ENCODE measurements around the gene RSU1.

DNA sequence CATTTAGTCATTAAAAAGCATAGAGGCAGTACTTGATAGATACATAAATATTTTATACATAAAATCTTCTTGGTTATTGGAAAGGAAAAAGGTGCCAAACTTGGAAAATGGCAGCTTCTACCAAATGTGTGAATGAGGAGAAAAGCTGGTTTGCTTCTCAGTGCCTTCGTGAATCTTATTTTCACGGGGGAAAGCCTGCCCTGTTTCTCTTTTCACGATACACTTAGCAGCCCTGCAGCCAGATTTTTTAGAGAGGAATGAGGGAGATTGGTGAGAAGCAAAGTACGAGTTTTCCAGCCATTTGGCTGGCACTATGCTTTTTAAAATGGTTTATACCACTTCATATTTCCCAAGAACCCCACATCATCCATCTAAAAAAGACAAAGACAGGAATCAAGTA lies 272.6 kb downstream of the RSU1 start:
- TF ChIP-seq EP300 (IDR thresholded peaks at IDR 0.05) (no peak), POLR2A (IDR thresholded peaks at IDR 0.05) (no peak)
- TF ChIP-seq, protein P1, sequence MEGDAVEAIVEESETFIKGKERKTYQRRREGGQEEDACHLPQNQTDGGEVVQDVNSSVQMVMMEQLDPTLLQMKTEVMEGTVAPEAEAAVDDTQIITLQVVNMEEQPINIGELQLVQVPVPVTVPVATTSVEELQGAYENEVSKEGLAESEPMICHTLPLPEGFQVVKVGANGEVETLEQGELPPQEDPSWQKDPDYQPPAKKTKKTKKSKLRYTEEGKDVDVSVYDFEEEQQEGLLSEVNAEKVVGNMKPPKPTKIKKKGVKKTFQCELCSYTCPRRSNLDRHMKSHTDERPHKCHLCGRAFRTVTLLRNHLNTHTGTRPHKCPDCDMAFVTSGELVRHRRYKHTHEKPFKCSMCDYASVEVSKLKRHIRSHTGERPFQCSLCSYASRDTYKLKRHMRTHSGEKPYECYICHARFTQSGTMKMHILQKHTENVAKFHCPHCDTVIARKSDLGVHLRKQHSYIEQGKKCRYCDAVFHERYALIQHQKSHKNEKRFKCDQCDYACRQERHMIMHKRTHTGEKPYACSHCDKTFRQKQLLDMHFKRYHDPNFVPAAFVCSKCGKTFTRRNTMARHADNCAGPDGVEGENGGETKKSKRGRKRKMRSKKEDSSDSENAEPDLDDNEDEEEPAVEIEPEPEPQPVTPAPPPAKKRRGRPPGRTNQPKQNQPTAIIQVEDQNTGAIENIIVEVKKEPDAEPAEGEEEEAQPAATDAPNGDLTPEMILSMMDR (IDR thresholded peaks at IDR 0.05), result no peak

Data from tibial nerve (tissue), 4 donors.